Activated T-helper 1 cell treated with anti-CD3 and anti-CD28 coated beads, Interleukin-2, amount 50 U/mL, for 16 hours (primary cell): Measurements from ENCODE around the gene UBR3.
"Not testable (repeated sequence)": the region's sequence is repeated elsewhere in the genome, so short reads cannot be mapped to it uniquely, and the experiment has no call there.

Experiments used
- DNase-seq, 2 donors: peaks; one replicate each; pipeline ENCODE4 v3.0.0-alpha.2; 2020; ENCODE audit warnings: low read depth in 1 of 2, low spot score in 1 of 2

The UBR3 gene

DNA sequence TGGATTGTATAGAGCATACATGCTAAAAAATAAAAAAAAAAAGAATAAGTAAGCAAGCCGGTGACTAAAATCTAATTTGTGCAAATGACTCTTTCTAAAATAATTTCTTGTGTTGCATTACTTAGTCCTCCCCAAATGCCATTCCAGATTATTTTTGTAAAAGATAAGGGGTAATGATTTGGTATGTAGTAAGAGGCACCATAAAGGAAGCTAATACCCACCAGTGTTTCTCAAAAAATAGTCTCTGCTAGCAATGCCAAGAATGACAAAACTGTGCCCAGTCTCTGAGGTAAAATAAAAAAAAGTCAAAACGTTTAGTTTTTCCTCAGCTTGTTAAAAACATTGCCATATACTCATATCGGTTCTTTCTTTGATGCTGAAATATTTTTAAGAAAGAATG is 5.2 kb upstream of the UBR3 start:
- DNase-seq: no peak

DNA sequence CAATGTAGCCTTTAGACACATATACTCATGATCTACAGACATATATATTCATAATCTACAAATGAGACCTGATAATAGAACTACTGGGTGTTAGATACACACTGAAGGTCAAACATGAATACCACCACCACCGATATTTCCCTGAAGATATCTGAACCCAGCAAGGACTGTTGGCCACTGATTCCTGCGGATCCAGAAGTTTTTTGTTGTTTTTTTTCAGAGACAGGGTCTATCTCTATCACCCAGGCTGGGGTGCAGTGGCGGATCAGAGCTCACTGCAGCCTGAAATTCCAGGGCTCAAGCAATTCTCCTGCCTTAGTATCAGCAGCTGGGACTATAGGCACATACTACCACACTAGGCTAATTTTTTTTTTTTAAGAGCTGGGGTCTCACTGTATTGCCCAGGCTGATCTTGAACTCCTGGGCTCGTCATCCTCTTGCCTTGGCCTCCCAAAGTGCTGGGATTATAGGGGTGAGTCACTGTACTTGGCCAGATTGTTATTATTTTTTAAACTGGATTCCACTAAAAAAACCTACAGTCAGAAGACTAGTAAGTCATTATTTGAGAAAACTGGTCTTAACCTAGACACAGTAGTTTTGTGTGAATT is 4.4 kb upstream of the UBR3 start:
- no peak for DNase-seq

DNA sequence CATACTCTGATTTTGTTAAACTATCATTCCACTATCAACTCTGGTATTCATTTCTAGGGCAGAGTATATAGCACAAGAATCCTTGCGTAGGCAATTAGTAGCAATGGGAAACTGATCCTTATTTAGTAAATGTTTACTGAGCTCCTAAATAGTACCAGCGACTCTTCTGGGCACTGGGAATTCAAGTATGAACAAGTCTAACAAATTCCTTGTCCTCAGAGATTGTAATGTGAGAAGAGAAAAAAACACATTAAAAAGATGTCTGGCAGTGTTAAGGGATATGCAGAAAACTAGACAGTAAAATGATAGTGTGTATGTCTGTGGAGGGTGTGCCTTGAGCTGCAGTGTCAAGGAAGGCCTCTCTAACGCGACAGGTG is 3.3 kb upstream of the UBR3 start:
- DNase-seq: no peak

DNA sequence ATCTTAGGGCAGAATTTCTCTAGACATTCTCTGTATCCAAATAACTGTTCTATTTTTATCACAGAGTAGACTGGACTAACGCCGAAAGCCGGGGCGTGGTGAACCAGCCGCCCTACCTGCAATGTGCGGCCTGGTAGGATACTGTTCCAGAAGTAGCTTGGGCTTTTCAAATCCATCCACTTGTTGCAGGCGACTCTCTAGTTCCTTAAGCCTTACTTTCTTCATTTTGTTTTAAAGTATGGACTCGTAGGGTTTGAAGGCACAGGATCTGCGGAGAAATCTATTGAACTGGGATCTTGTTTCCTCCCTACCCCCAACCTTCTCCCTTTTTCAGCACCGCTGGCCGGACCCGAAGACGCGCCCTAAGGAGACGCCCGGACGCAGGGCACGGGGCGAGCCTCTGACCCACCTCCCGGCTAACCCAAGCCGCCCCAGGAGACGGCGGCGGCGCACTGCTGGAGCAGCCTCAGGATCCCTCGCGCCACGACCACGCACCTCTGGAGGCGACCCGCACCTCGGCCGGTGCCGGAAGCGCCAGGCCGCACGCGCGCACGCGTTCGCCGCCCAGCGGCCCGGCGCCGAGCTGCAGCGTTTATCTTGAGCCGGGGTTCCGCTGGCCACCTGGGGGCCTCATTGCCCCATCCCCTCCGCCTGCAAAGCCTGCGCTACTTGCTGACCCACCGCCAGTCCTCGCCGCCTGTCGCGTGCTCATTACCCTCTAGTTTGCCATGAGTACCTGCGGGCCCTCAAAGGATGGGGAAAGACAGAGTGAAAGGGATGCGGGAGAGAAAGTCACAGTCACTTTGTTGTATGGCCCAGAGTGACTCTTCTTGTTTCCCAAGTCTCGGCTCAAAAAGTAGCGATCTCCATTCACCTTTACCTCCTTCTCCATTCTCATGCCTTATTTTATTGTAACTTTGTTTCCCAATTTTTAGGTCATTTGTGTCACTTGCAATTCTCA is 2.6 kb upstream of the UBR3 start, which contains the start of gene METTL5:
METTL5 (minus strand) TSS at position 533 of the 961 bp plus-strand sequence; CDS start at position 225, 308 bp downstream.
- peak; percentile 48 to 66 for DNase-seq

DNA sequence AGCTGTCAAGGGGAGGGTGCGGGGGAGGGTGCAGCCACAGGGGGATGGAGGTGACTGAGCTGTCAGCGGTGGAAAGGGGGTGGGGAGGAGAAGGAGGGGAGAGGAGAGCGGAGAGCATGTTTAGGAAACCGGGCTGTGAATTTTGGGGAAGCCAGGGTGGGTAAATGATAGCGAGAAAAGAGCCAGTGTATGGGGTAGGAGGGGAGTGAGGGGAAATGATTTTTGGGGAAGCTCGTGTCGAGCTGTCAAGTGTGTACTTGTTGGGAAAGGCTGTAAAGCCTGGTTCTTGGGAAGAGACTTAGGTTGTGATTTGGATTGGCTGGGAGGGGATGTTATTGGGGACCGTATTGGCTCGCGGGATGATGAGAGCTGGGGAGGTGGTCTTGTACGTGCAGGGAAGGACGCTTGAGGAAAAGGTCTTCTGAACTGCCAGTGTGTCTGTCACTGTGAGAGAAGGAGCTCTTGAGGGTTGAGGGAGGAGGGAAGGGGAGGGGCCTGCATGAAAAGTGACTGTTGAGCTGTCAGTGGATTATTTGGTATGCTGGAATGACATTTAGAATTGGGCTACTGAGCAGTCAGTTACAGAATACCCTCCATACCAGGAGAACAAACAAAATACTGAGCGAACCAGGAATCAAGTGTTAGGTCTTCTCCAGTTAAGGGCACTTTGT is 1.0 kb downstream of the UBR3 start:
- DNase-seq: peak in 1 of 2 donors; percentile 13

DNA sequence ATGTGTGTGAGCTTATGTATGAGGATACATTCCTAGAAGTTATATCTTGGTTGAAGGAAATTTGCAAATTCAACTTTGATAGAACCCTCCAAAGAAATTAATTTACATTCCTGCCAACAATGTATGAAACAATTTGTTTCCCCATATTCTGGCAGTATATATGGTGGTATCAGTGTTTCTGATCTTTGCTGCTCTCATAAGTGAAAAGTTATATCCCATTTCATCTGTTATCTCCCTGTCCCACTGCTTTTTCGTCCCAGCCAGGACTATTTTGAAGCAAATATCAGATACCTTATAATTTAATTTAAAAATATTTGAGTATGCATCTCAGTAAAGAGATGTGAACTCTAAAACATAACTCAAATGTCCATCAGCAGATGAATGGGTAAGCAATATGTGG is 7.1 kb downstream of the UBR3 start:
- no peak for DNase-seq

DNA sequence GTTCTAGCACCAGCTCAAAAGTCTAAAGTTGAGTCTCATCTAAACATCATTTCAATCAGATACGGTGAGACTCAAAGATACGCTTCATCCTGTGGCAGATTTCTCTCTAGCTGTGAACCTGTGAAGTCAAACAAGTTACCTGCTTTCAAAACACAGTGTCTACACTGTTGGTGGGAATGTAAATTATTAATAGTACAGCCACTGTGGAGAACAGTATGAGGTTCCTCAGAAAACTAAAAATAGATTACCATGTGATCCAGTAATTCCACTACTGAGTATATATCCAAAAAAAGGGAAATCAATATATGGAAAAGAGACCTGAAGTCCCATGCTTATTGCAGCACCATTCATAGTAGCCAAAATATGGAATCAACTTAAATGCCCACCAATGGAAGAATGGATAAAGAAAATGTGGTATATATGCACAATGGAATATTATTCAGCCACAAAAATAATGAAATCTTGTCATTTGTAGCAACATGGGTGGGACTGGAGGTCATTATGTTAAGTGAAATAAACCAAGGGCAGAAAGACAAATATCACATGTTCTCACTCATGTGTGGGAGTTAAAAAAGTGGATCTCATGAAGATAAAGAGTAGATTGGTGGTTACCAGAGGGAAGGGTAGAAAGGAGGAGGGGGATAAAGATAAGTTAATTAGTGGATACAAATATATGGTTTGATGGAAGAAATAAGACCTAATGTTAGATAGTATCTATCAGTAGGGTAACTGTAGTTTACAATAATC is 11.7 kb downstream of the UBR3 start:
- no peak for DNase-seq

DNA sequence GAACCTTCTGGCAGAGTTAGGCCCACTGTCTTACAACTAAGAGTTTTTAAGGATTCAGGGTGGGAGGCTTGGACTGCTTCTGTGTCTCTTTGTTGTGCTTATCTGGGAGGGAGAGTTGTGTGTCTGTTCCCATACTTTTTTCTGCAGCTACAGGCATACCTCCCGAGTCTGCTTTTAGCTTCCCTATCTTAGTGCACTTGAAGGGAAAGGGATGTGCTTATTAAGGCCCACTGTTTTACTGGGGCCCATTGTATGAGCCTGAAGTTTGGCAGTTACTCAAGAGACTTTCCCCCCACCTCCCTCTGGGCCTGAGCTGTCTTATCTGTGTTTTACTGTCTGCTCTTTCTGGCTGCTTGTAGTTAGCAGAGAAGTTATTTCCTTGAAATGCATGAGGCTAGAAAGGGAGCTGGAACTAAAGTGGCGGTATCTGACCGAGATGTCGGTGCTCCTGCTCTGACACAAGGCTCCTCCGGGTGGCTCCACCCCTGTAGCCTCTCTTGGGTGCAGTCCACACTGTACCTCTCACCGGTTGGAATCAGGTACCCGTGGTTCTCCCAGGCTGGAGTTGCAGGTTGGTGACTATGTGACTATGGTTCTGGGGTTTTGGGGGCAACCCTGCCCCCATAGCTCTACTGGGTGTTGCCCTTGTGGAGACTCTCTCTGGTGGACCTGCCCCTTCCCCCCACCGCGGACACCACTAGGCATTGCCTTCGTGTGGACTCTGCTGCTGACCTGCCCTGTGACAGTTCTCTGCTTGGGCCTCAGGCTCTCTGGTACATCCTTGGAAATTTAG is 12.9 kb downstream of the UBR3 start:
- DNase-seq: no peak

DNA sequence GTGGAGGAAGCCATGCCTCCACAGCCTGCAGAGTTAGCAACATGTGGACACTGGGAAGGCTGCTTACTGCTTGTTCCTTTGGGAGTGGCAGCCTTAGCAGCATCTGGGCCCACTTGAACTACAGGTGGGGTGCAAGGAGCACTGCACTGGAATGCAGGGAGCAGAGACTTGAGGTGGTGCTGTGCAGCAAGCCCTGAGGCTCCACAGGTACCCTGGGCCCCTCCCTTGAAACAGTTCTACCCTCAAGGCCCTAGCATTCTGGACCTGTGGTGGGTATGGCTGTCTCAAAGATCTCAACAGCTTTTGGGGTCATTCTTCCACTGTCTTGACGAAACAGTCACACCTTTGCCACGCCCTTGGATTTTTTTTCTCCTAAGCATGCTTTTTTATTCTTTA is 13.5 kb downstream of the UBR3 start:
- DNase-seq: no peak

DNA sequence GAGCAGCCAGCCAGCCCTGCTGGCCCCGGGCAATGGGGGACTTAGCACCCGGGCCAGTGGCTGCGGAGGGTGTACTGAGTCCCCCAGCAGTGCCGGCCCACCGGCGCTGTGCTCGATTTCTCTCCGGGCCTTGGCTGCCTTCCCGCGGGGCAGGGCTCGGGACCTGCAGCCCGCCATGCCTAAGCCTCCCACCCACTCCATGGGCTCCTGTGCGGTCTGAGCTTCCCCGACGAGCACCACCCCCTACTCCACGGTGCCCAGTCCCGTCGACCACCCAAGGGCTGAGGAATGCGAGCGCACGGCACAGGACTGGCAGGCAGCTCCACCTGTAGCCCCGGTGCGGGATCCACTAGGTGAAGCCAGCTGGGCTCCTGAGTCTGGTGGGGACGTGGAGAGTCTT is 14.4 kb downstream of the UBR3 start:
- DNase-seq: not testable (repeated sequence)

DNA sequence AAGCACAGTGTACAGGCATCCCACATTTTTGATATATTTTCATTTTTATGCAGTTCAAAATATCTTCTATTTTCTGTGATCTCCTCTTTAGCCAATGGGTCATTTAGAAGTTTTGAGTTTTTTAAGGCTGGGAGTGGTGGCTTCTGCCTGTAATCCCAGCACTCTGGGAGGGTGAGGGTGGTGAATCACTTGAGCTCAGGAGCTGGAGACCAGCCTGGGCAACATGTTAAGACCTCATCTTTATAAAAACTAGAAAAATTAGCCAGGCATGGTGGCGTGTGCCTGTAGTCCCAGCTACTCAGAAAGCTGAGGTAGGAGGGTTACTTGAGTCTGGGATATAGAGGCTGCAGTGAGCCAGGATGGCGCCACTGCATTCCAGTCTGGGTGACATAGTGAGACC is 17.8 kb downstream of the UBR3 start:
- DNase-seq: no peak

DNA sequence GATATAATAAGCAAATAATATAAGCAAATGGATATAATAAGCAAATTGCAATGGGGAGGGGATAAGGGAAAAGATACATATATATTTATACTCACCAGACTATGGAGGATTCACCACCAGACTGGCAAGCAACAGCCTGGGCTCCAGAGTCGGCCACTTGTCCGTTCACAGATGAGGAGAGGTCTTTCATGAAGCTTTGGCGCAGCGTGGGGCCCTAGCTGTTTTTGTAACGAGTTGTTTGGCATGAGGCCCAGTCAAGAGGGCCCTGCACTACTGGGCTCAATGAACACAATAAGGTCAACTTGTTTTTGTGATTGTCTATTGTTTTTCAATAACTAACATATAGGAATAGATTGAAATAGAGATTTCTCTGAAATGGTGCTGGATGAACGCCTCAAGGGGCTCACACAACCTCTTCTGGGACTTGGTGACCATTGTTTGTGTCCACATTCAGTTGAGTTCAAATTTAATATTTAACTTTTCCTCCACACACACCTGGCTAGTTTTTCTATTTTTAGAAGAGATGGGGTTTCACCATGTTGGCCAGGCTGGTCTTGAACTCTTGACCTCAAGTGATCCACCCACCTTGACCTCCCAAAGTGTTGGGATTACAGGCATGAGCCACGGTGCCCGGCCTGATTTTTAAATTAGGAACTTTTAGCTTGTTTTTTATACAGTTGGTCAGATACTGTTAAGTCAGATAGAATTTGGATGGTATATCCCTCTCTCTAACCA is 21.9 kb downstream of the UBR3 start:
- DNase-seq: not testable (repeated sequence)

DNA sequence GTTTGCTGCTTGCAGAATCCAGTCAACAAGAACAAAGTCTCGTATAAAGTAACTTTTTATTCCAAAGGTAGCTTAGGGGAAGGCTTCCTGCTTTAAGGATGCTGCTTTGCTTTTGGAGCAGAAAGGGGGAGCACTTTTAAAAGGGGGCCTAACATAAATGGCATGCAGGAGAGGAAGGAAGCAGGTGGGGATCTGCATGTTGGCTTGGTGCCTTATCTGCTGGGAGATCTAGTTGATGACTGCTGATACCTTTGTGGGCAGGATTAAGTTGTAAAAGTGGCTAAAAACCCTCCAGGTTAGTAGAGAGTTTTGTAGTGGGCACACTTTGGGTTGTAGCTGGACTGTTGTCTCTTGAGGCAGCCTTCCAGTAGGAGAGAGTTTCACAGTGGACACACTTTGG is 22.5 kb downstream of the UBR3 start:
- DNase-seq: no peak

DNA sequence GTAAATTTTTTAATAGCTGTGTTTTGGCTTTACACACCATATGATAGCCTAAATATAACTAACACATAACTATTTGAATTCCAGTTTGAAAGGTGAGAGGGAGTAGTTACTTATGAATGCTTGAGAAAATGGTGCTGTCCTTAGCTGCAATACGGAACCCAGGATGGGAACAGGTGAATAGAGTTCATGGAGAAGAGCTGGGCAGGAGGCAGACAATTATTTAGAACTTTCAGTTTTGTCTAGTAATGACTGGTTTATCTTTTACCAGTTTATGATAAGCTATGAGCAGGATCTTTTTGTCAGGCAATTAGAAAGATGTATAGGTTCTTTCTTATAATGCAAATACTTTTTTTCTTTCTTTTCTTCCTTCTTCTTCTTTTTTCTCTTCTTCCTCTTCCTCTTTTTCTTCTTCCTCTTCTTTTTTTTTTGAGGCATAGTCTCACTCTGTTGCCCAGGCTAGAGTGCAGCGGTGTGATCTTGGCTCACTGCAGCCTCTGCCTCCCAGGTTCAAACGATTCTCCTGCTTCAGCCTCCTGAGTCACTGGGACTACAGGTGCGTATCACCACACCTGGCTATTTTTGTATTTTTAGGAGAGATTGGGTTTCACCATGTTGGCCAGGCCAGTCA is 25.9 kb downstream of the UBR3 start:
- no peak for DNase-seq

DNA sequence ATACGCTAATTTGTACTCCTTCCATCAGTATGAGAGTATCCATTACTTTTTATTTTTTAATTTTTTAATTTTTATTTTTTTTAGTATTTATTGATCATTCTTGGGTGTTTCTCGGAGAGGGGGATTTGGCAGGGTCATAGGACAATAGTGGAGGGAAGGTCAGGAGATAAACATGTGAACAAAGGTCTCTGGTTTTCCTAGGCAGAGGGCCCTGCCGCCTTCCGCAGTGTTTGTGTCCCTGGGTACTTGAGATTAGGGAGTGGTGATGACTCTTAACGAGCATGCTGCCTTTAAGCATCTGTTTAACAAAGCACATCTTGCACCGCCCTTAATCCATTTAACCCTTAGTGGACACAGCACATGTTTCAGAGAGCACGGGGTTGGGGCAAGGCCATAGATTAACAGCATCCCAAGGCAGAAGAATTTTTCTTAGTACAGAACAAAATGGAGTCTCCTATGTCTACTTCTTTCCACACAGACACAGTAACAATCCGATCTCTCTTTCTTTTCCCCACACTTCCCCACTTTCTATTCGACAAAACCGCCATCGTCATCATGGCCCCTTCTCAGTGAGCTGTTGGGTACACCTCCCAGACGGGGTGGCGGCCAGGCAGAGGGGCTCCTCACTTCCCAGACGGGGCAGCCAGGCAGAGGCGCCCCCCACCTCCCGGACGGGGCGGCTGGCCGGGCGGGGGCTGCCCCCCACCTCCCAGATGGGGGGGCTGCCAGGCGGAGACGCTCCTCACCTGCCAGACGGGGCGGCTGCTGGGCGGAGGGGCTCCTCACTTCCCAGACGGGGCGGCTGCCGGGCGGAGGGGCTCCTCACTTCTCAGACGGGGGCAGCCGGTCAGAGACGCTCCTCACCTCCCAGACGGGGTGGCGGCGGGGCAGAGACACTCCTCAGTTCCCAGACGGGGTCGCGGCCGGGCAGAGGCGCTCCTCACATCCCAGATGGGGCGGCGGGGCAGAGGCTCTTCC is 28.3 kb downstream of the UBR3 start:
- DNase-seq: not testable (repeated sequence)

DNA sequence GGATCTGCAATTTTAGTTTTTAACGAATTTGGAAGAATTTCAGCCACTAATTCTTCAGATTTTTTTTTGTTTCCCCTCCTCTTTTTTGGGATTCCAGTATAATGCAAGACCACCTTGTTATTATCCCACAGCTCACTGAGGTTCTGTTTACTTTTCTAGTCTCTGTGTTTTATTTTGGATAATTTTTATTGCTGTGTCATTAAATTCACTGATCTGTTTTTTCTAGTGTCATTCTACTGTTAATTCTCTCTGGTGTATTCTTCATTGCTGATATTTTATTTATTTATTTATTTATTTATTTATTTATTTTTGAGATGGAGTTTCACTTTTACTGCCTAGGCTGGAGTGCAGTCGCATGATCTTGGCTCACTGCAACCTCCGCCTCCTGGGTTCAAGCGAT is 32.2 kb downstream of the UBR3 start:
- no peak for DNase-seq

DNA sequence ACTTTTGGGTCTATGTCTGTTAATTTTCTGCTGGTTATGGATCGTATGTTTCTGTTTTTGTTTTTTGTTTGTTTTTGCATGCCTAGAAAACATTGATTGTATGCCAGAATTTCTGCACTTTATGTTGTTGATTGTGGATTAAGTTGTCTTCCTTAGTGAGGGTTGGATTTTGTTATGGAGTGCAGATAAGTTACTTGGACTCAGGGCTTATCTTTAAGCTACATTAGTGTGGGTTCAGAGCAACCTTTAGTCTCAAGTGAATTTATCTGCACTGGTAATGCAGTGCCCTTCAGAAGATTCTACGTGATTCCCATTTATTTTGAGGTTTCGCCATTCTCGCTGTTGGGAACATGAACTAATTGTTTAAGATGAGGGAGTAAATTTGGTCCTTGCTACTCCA is 32.9 kb downstream of the UBR3 start:
- DNase-seq: no peak

DNA sequence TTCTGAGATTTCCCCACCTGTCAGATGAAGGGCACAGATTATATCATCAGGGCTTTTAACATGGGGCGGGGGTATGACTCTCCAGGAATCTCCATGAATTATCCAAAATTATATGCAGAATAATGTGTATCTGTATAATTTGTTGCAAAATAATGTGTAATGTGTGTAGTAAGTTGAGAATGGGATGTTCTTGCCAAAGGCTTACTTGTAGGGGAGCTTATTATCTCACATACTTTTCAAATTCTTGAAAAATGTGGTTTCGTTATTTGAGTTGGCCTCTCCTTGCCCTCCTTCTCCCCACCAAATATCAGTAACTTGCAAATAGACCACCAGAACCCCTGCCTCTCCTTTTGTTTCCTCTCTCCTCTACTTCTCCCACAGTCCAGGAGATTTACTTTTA is 35.6 kb downstream of the UBR3 start:
- DNase-seq: no peak
